ENCODE data around the gene PMM2.

GRCh38 chr16:8880839-8881510 is 83.3 kb downstream of the PMM2 start:
- TF ChIP-seq CTCF (IDR thresholded peaks at IDR 0.05; ENCODE audit: borderline replicate concordance, extremely low read depth, low read length, poor library complexity, severe bottlenecking) (no peak), EZH2 (IDR thresholded peaks at IDR 0.05; ENCODE audit: borderline replicate concordance, low read depth, low read length, severe bottlenecking) (no peak)
